ENCODE results near the gene ATL2.
"Not testable (repeated sequence)": the region's sequence is repeated elsewhere in the genome, so short reads cannot be mapped to it uniquely, and the experiment has no call there.

GRCh38 chr2:38412235-38412871 lies 35.3 kb upstream of the ATL2 start:
- TF ChIP-seq CTCF (conservative IDR thresholded peaks at IDR 0.05 in 1 of 2, IDR thresholded peaks at IDR 0.05 in 1 of 2; ENCODE audit: low read depth in 1 of 2, low read length in 2 of 2); EZH2 (IDR thresholded peaks at IDR 0.05; ENCODE audit: low read length, missing control alignments): not testable (repeated sequence)

Data from fibroblast of lung (primary cell).